HepG2 (cell line): Measurements from ENCODE around the gene QRICH2. TPM values are rescaled to one million over a fixed set of nuclear protein-coding genes. Genes with fewer than 3 reads are reported as not detected.

ENCODE experiments used
- ARID3A ChIP-seq: IDR thresholded peaks from 2 replicates; pipeline ENCODE4 v1.6.1; 2012; ENCODE audit warnings: low read depth, low read length, improper control_type of control experiment
- E2F1 ChIP-seq: sonication (generic); formaldehyde crosslinking; IDR thresholded peaks from 2 replicates; pipeline ENCODE4 v1.5.0; 2020; ENCODE audit warnings: missing genetic modification reagents
- HINFP ChIP-seq: sonication (generic); formaldehyde crosslinking; IDR thresholded peaks from 2 replicates; pipeline ENCODE4 v1.4.0; 2020; ENCODE audit warnings: low read depth, mild to moderate bottlenecking, missing genetic modification reagents
- HNF4A ChIP-seq: sonication (generic); formaldehyde crosslinking; IDR thresholded peaks from 2 replicates; pipeline ENCODE4 v1.4.0; 2020; ENCODE audit warnings: missing genetic modification reagents
- HOXD1 ChIP-seq: sonication (generic); formaldehyde crosslinking; IDR thresholded peaks from 2 replicates; pipeline ENCODE4 v1.5.0; 2020; ENCODE audit warnings: missing genetic modification reagents
- ISL2 ChIP-seq: sonication (generic); formaldehyde crosslinking; IDR thresholded peaks from 2 replicates; pipeline ENCODE4 v1.5.0; 2020; ENCODE audit warnings: missing genetic modification reagents
- JUND ChIP-seq: sonication (generic); formaldehyde crosslinking; IDR thresholded peaks from 2 replicates; pipeline ENCODE4 v1.8.0; 2022; ENCODE audit warnings: mild to moderate bottlenecking, missing genetic modification reagents
- MEIS2 ChIP-seq: sonication (generic); formaldehyde crosslinking; IDR thresholded peaks from 2 replicates; pipeline ENCODE4 v1.9.0; 2021; ENCODE audit warnings: mild to moderate bottlenecking, missing genetic modification reagents
- NFRKB ChIP-seq: fragments of 450-650 bp; IDR thresholded peaks from 2 replicates; pipeline ENCODE4 v1.6.1; 2017
- PHB2 ChIP-seq: fragments of 450-650 bp; IDR thresholded peaks from 2 replicates; pipeline ENCODE4 v1.6.1; 2018; ENCODE audit not compliant: partially characterized antibody
- RBM22 ChIP-seq: fragments of 200-400 bp; formaldehyde crosslinking; optimal IDR thresholded peaks from 2 replicates; pipeline ENCODE3; 2017; ENCODE audit warnings: mild to moderate bottlenecking, low read length, moderate library complexity
- SKI ChIP-seq: fragments of 450-650 bp; IDR thresholded peaks from one replicate; pipeline ENCODE4 v1.6.1; 2018; ENCODE audit warnings: mild to moderate bottlenecking; ENCODE audit not compliant: partially characterized antibody
- TBL1XR1 ChIP-seq: fragments of 150-350 bp; IDR thresholded peaks from 2 replicates; pipeline ENCODE4 v1.6.1; 2014; ENCODE audit warnings: borderline replicate concordance, low read length; ENCODE audit not compliant: partially characterized antibody
- ZFP41 ChIP-seq: sonication (generic); formaldehyde crosslinking; IDR thresholded peaks from 2 replicates; pipeline ENCODE4 v1.4.0; 2020; ENCODE audit warnings: mild to moderate bottlenecking, missing genetic modification reagents, borderline replicate concordance
- ZGPAT ChIP-seq: IDR thresholded peaks from 2 replicates; pipeline ENCODE4 v1.6.1; 2016; ENCODE audit warnings: mild to moderate bottlenecking
- ZNF3 ChIP-seq: IDR thresholded peaks from 2 replicates; pipeline ENCODE4 v1.7.0; 2017; ENCODE audit warnings: inconsistent platforms
- ZNF333 ChIP-seq: sonication (generic); formaldehyde crosslinking; IDR thresholded peaks from 2 replicates; pipeline ENCODE4 v1.4.0; 2020; ENCODE audit warnings: mild to moderate bottlenecking, missing genetic modification reagents, borderline replicate concordance
- ZNF430 ChIP-seq: sonication (generic); formaldehyde crosslinking; IDR thresholded peaks from 2 replicates; pipeline ENCODE4 v1.9.0; 2021; ENCODE audit warnings: mild to moderate bottlenecking, missing genetic modification reagents
- ZNF672 ChIP-seq: sonication (generic); formaldehyde crosslinking; IDR thresholded peaks from 2 replicates; pipeline ENCODE4 v1.8.1; 2022; ENCODE audit warnings: missing genetic modification reagents
- ZNF788 ChIP-seq: sonication (generic); formaldehyde crosslinking; IDR thresholded peaks from 2 replicates; pipeline ENCODE4 v1.5.0; 2020; ENCODE audit warnings: mild to moderate bottlenecking, missing genetic modification reagents, borderline replicate concordance
- ZNF800 ChIP-seq: sonication (generic); formaldehyde crosslinking; IDR thresholded peaks from 2 replicates; pipeline ENCODE4 v1.4.0; 2020; ENCODE audit warnings: missing genetic modification reagents
- polyA plus RNA-seq, 8 experiments: library from polyadenylated mRNA; depleted of rRNA in 3 of 8; stranded (reverse) in 7 of 8; unstranded in 1 of 8; fragments of >200 nt; fragmentation: Illumina TruSeq in 4 of 8; extraction: Trizol in 4 of 8; gene quantifications; 2 replicates each; pipeline versions ENCODE4 v1.2.1 to v1.2.3, GENCODE V29; 2011 to 2016; ENCODE audit warnings: low read depth in 4 of 8, missing spikeins in 1 of 8, mixed read lengths in 1 of 8; ENCODE audit not compliant: insufficient read depth in 1 of 8
- total RNA-seq, 5 experiments: library from RNA; depleted of rRNA; stranded (reverse); fragments of >200 nt; fragmentation: Illumina TruSeq; extraction: Trizol; gene quantifications; 2 replicates each; pipeline ENCODE4 v1.2.3, GENCODE V29; 2016; ENCODE audit warnings: low read depth in 1 of 5

The QRICH2 gene
- total and polyA plus RNA-seq, 2 of the 13 experiments (the other 11 are each of a cell fraction or from before 2014, with no cell fraction given): 3.7 to 5.7 TPM

GRCh38 chr17:76353599-76354316, 45.7 kb upstream of the QRICH2 start, which contains the start of gene PRPSAP1 (continued):
- TF ChIP-seq ZGPAT (CRISPR knock-in tag) (peak; percentile 99), TBL1XR1 (no peak), RBM22 (peak; percentile 56), ZFP41 (CRISPR knock-in tag) (peak; percentile 85), ARID3A (peak; percentile 35), ZNF3 (no peak), ZNF333 (CRISPR knock-in tag) (peak; percentile 93), HNF4A (CRISPR knock-in tag) (peak; percentile 40; the same call in 1 of the 2 replicates), HINFP (CRISPR knock-in tag) (peak; percentile 79; the same call in 1 of the 2 replicates), JUND (CRISPR knock-in tag) (peak; percentile 79), NFRKB (peak; percentile 94), E2F1 (CRISPR knock-in tag) (peak; percentile 83), PHB2 (no peak), ZNF800 (CRISPR knock-in tag) (peak; percentile 85; the same call in 1 of the 2 replicates), HOXD1 (no peak; the same call in none of the 2 replicates), ZNF672 (CRISPR knock-in tag) (no peak), ISL2 (CRISPR knock-in tag) (peak; percentile 90), ZNF788 (peak; percentile 98), SKI (peak; percentile 75), MEIS2 (CRISPR knock-in tag) (no peak; the same call in none of the 2 replicates), ZNF430 (CRISPR knock-in tag) (peak; percentile 93; the same call in 1 of the 2 replicates)
